Neural progenitor cell (in vitro differentiated cells): ENCODE measurements around the gene SCD. TPM values are rescaled to one million over a fixed set of nuclear protein-coding genes. Genes with fewer than 3 reads are reported as not detected.

Experiments used
- DNase-seq: peaks from one replicate; pipeline ENCODE4 v3.0.0-alpha.2; 2016; ENCODE audit warnings: low spot score
- H2AFZ ChIP-seq: fragments of 200-600 bp; sonication (generic); replicated peaks from 2 replicates; pipeline ENCODE4 v1.6.1; 2016; ENCODE audit warnings: antibody characterized with exemption
- H3F3A ChIP-seq: fragments of 200-600 bp; sonication (generic); 2 replicates; pipeline ENCODE4 v1.6.1; 2016; ENCODE audit warnings: antibody characterized with exemption, low read depth
- H3K27ac ChIP-seq: fragments of 200-600 bp; sonication (generic); 2 replicates; pipeline ENCODE4 v1.5.1; 2016; ENCODE audit warnings: mild to moderate bottlenecking
- H3K27me3 ChIP-seq: fragments of 200-600 bp; sonication (generic); 2 replicates; pipeline ENCODE4 v1.6.1; 2016; ENCODE audit warnings: mild to moderate bottlenecking, moderate library complexity
- H3K36me3 ChIP-seq: fragments of 200-600 bp; sonication (generic); 2 replicates; pipeline ENCODE4 v1.5.1; 2016
- H3K4me1 ChIP-seq: fragments of 200-600 bp; sonication (generic); 2 replicates; pipeline ENCODE4 v1.6.1; 2016; ENCODE audit warnings: mixed run types
- H3K4me2 ChIP-seq: fragments of 200-600 bp; sonication (generic); 2 replicates; pipeline ENCODE4 v1.6.1; 2016
- H3K4me3 ChIP-seq: fragments of 200-600 bp; sonication (generic); 2 replicates; pipeline ENCODE4 v1.5.1; 2016
- H3K79me2 ChIP-seq: fragments of 200-600 bp; sonication (generic); 2 replicates; pipeline ENCODE4 v1.6.1; 2016; ENCODE audit warnings: low read depth
- H3K9ac ChIP-seq: fragments of 200-600 bp; sonication (generic); 2 replicates; pipeline ENCODE4 v1.6.1; 2016
- H3K9me3 ChIP-seq: fragments of 200-600 bp; sonication (generic); 2 replicates; pipeline ENCODE4 v1.5.1; 2016; ENCODE audit warnings: low read depth
- H4K20me1 ChIP-seq: fragments of 200-600 bp; sonication (generic); 2 replicates; pipeline ENCODE4 v1.6.1; 2016; ENCODE audit warnings: low read depth
- H3K27ac Mint-ChIP-seq: 3 replicates; pipeline ENCODE4 v1.8.0; 2021; ENCODE audit warnings: mixed read lengths
- H3K27me3 Mint-ChIP-seq: 2 replicates; pipeline ENCODE4 v1.8.0; 2022; ENCODE audit warnings: low read depth, mild to moderate bottlenecking, inconsistent platforms, moderate library complexity, mixed read lengths; ENCODE audit not compliant: insufficient read depth
- H3K36me3 Mint-ChIP-seq: 3 replicates; pipeline ENCODE4 v1.8.0; 2021; ENCODE audit warnings: mixed read lengths
- H3K4me1 Mint-ChIP-seq: 3 replicates; pipeline ENCODE4 v1.8.0; 2021; ENCODE audit warnings: mixed read lengths
- H3K4me3 Mint-ChIP-seq: 3 replicates; pipeline ENCODE4 v1.8.0; 2021; ENCODE audit warnings: mild to moderate bottlenecking, moderate library complexity, mixed read lengths
- H3K9me3 Mint-ChIP-seq: 3 replicates; pipeline ENCODE4 v1.8.0; 2020; ENCODE audit warnings: mixed read lengths
- CTCF ChIP-seq: fragments of 200-600 bp; sonication (generic); IDR thresholded peaks from 2 replicates; pipeline ENCODE4 v1.5.1; 2017; ENCODE audit warnings: antibody characterized with exemption, mild to moderate bottlenecking
- EZH2 ChIP-seq: fragments of 200-600 bp; sonication (generic); IDR thresholded peaks from 2 replicates; pipeline ENCODE4 v1.6.1; 2017; ENCODE audit warnings: antibody characterized with exemption, mild to moderate bottlenecking, moderate library complexity
- EZH2phosphoT487 ChIP-seq: fragments of 200-600 bp; sonication (generic); IDR thresholded peaks from 2 replicates; pipeline ENCODE4 v1.6.1; 2017; ENCODE audit warnings: antibody characterized with exemption
- total RNA-seq: library from RNA; depleted of rRNA; stranded (reverse); fragments of >200 nt; gene quantifications from 2 replicates; pipeline ENCODE4 v1.2.3, GENCODE V29; 2015; ENCODE audit warnings: low replicate concordance

SCD gene
- total RNA-seq, 1 donor from 2014 or later = 468 TPM

GRCh38 chr10:100328198-100328597 is 18.8 kb upstream of the SCD start:
- peaks cover 17% of the 10 kb centered on the region for H3K4me1 Mint-ChIP-seq
- no peak for DNase-seq

DNA sequence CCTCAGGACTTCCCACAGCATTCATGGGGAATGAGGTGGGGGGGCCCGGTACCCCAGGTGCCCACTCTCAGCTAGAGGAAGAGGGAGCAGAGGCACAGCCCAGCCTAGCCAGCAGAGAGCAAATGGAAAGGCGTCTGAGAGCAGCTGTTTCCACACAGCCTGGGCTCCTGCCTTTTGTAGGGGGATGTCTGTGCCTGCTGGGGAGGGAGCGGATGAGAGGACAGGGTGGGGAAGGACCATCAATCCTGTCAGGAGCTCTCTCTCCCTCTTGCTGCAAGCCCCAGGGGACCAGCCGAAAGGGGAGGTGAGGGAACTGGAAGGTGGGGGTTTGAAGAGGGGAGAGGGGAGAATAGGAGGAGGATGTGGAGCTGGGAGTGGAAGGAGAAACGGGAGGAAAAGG is 17.0 kb upstream of the SCD start, which contains the start of gene PKD2L1:
Gene PKD2L1, minus strand, starts transcription at position 150 of the 400 bp plus-strand sequence. Its CDS starts 125 bp downstream, at position 25.
- no peaks in the 10 kb centered on the region for H3K9me3 ChIP-seq
- H3K9me3 Mint-ChIP-seq = no peaks in the 10 kb centered on the region
- H3K27me3 Mint-ChIP-seq = peaks cover 9% of the 10 kb centered on the region
- no peak within 1 kb of the TSS for H3K27ac Mint-ChIP-seq
- H3K9ac ChIP-seq = no peak within 1 kb of the TSS
- peaks cover 24% of the 10 kb centered on the region for H3K4me1 Mint-ChIP-seq
- no peak within 1 kb of the TSS for H3K4me2 ChIP-seq
- H3K4me3 Mint-ChIP-seq = no peak within 1 kb of the TSS
- TF ChIP-seq CTCF (no peak), EZH2 (no peak), EZH2phosphoT487 (no peak)
- H3K27ac ChIP-seq = no peak within 1 kb of the TSS
- no peaks in the 10 kb centered on the region for H3K79me2 ChIP-seq
- no peaks in the 10 kb centered on the region for H3K36me3 ChIP-seq
- no peak within 1 kb of the TSS for H3K4me3 ChIP-seq
- DNase-seq = no peak
- H3F3A ChIP-seq = peaks cover 2% of the 10 kb centered on the region
- H3K36me3 Mint-ChIP-seq = no peaks in the 10 kb centered on the region
- peaks cover 5% of the 10 kb centered on the region for H3K4me1 ChIP-seq
- peaks cover under 1% of the 10 kb centered on the region for H4K20me1 ChIP-seq
- peaks cover 63% of the 10 kb centered on the region for H3K27me3 ChIP-seq
- no peak within 1 kb of the TSS for H2AFZ ChIP-seq

More at GRCh38 chr10:100328198-100328597, 18.8 kb upstream of the SCD start:
- Histone ChIP-seq H3K27me3 (peaks cover 77% of the 10 kb centered on the region), H3K9ac (no peak overlapping the region), H4K20me1 (peaks cover 5% of the 10 kb centered on the region), H3K27ac (no peak overlapping the region), H3K4me2 (no peak overlapping the region), H2AFZ (no peak overlapping the region), H3F3A (no peaks in the 10 kb centered on the region), H3K4me1 (peaks cover 2% of the 10 kb centered on the region), H3K4me3 (no peak overlapping the region), H3K9me3 (no peaks in the 10 kb centered on the region), H3K79me2 (no peaks in the 10 kb centered on the region), H3K36me3 (no peaks in the 10 kb centered on the region)
- no peaks in the 10 kb centered on the region for H3K36me3 Mint-ChIP-seq
- H3K9me3 Mint-ChIP-seq = no peaks in the 10 kb centered on the region
- H3K4me3 Mint-ChIP-seq = no peak overlapping the region
- no peak for TF ChIP-seq EZH2phosphoT487
- no peak for TF ChIP-seq EZH2
- no peak overlapping the region for H3K27ac Mint-ChIP-seq
- peaks cover 9% of the 10 kb centered on the region for H3K27me3 Mint-ChIP-seq

DNA sequence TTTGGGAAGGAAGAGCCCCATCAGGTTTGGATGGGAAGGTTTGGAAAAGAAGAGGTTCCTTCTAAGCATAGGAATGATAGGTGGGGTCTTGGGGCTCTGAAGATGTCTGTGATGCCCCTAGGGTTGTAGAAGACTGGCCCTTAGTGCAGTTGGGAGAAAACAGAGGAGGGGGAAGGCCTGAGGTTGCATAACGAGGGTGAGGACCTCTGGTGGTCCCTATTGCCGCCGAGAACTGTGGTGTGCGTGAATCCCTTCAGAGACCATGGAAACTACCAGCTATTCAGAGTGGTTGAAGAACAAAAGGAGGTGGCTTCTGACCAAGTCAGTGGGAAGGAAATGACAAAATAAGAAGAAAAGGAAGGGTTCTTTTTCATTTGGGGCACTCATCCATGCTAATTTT is 13.9 kb upstream of the SCD start:
- peaks cover 24% of the 10 kb centered on the region for H3K4me1 Mint-ChIP-seq
- H3K9me3 Mint-ChIP-seq = no peaks in the 10 kb centered on the region
- H3K4me3 Mint-ChIP-seq = peak overlapping the region; percentile 36
- H3K36me3 Mint-ChIP-seq = no peaks in the 10 kb centered on the region
- no peak overlapping the region for H3K27ac ChIP-seq
- peak overlapping the region; percentile 27 for H3K4me2 ChIP-seq
- TF ChIP-seq EZH2 (no peak), CTCF (no peak), EZH2phosphoT487 (no peak)
- H3K79me2 ChIP-seq = no peaks in the 10 kb centered on the region
- H3K27me3 Mint-ChIP-seq = peaks cover 9% of the 10 kb centered on the region
- peak overlapping the region; percentile 7 for H2AFZ ChIP-seq
- peaks cover 5% of the 10 kb centered on the region for H3K4me1 ChIP-seq
- H3F3A ChIP-seq = peaks cover 2% of the 10 kb centered on the region
- no peak overlapping the region for H3K27ac Mint-ChIP-seq
- peaks cover 33% of the 10 kb centered on the region for H3K27me3 ChIP-seq
- no peaks in the 10 kb centered on the region for H3K9me3 ChIP-seq
- no peaks in the 10 kb centered on the region for H3K36me3 ChIP-seq
- H3K4me3 ChIP-seq = no peak overlapping the region
- H3K9ac ChIP-seq = no peak overlapping the region
- DNase-seq = no peak
- no peaks in the 10 kb centered on the region for H4K20me1 ChIP-seq

GRCh38 chr10:100333661-100334440 is 13.2 kb upstream of the SCD start:
- no peaks in the 10 kb centered on the region for H3K9me3 ChIP-seq
- TF ChIP-seq CTCF = no peak
- TF ChIP-seq EZH2 = no peak
- no peak for TF ChIP-seq EZH2phosphoT487
- no peaks in the 10 kb centered on the region for H3K36me3 ChIP-seq
- H3K27ac Mint-ChIP-seq = no peak overlapping the region
- peaks cover 5% of the 10 kb centered on the region for H3K4me1 ChIP-seq
- no peaks in the 10 kb centered on the region for H3K79me2 ChIP-seq
- H3F3A ChIP-seq = peaks cover 2% of the 10 kb centered on the region
- H3K27ac ChIP-seq = no peak overlapping the region
- H2AFZ ChIP-seq = no peak overlapping the region
- no peak overlapping the region for H3K4me2 ChIP-seq
- no peak overlapping the region for H3K4me3 ChIP-seq
- no peak for DNase-seq
- no peaks in the 10 kb centered on the region for H4K20me1 ChIP-seq
- H3K36me3 Mint-ChIP-seq = no peaks in the 10 kb centered on the region
- H3K27me3 Mint-ChIP-seq = peaks cover 9% of the 10 kb centered on the region
- no peaks in the 10 kb centered on the region for H3K9me3 Mint-ChIP-seq
- no peak overlapping the region for H3K9ac ChIP-seq
- peaks cover 25% of the 10 kb centered on the region for H3K27me3 ChIP-seq
- peaks cover 31% of the 10 kb centered on the region for H3K4me1 Mint-ChIP-seq
- no peak overlapping the region for H3K4me3 Mint-ChIP-seq
